HepG2 (cell line): Measurements from ENCODE around the gene VWCE. TPM values are rescaled to one million over a fixed set of nuclear protein-coding genes. Genes with fewer than 3 reads are reported as not detected.

Experiments
- ATAC-seq: fragments of 200-7000 bp; cut with Tn5 transposase; 3 replicates; pipeline ENCODE4 v1.9.1; 2020; ENCODE audit warnings: mild to moderate bottlenecking, moderate library complexity
- BruUV-seq: library from RNA; stranded (reverse); fragments of 400-500 nt; replicated peaks from 2 replicates; lab custom pipeline; 2021; lab: Mats Ljungman, UMichigan
- CTCF ChIA-PET: fragments of 300-600 bp; formaldehyde crosslinking; extraction: SDS; loops from one replicate; lab custom pipeline; 2021; ENCODE audit warnings: low total read pairs, inconsistent platforms, low intra/inter-chr PET ratio; lab: Yijun Ruan, JAX
- POLR2A ChIA-PET: fragments of 350-600 bp; sonication (Branson Sonifier 250); formaldehyde crosslinking; loops from one replicate; lab custom pipeline; 2020; ENCODE audit warnings: antibody characterized with exemption, inconsistent platforms; lab: Yijun Ruan, JAX
- DNase-seq: peaks from one replicate; pipeline ENCODE4 v3.0.0-alpha.2; 2015; ENCODE audit warnings: low spot score
- FAIRE-seq: peaks from 3 replicates; lab custom pipeline; 2011; peaks lifted over from hg19 to GRCh38; lab: Jason Lieb, UNC
- H2AFZ ChIP-seq: one replicate; pipeline ENCODE4 v1.6.1; 2011; ENCODE audit warnings: low read length, inconsistent platforms
- H3K27ac ChIP-seq: fragments of 300-600 bp; 3 replicates; pipeline ENCODE4 v1.8.0; 2011; ENCODE audit warnings: mixed run types, mild to moderate bottlenecking, mixed read lengths, low read length, inconsistent platforms; ENCODE audit not compliant: insufficient read depth; ENCODE audit errors: extremely low read length
- H3K27me3 ChIP-seq, 2 experiments: fragments of 200-600 bp in 1 of 2; 2 replicates in 1 of 2; 3 replicates in 1 of 2; pipeline versions ENCODE4 v1.6.0 to v1.8.0; 2011; ENCODE audit warnings: low read length in 2 of 2, mild to moderate bottlenecking in 2 of 2, moderate library complexity in 2 of 2, inconsistent platforms in 1 of 2; ENCODE audit not compliant: insufficient read depth in 2 of 2, control insufficient read depth in 1 of 2
- H3K36me3 ChIP-seq, 2 experiments: fragments of 200-600 bp in 1 of 2; replicated peaks in 1 of 2; 2 replicates in 1 of 2; 3 replicates in 1 of 2; pipeline versions ENCODE4 v1.5.1 to v1.8.0; 2011; ENCODE audit warnings: low read length in 2 of 2, inconsistent platforms in 1 of 2; ENCODE audit not compliant: insufficient read depth in 2 of 2, control insufficient read depth in 1 of 2
- H3K4me1 ChIP-seq: 2 replicates; pipeline ENCODE4 v1.5.1; 2012; ENCODE audit warnings: low read length, inconsistent platforms; ENCODE audit not compliant: insufficient read depth
- H3K4me2 ChIP-seq: 2 replicates; pipeline ENCODE4 v1.6.0; 2011; ENCODE audit warnings: low read depth, low read length, inconsistent platforms
- H3K4me3 ChIP-seq, 3 experiments: fragments of 200-600 bp in 1 of 3; sonication (generic), shearing (Covaris generic) in 1 of 3; replicated peaks in 1 of 3; 2 replicates each; pipeline ENCODE4 v1.5.1; 2011 to 2016; ENCODE audit warnings: low read length in 3 of 3, inconsistent platforms in 2 of 3, low read depth in 2 of 3, mild to moderate bottlenecking in 2 of 3, control low read depth in 1 of 3, mixed read lengths in 1 of 3; ENCODE audit not compliant: insufficient read depth in 1 of 3
- H3K79me2 ChIP-seq: one replicate; pipeline ENCODE4 v1.6.1; 2011; ENCODE audit warnings: low read length, inconsistent platforms; ENCODE audit not compliant: insufficient read depth
- H3K9ac ChIP-seq: 2 replicates; pipeline ENCODE4 v1.6.0; 2011; ENCODE audit warnings: mild to moderate bottlenecking, low read depth, low read length, inconsistent platforms; ENCODE audit not compliant: insufficient read depth
- H3K9me3 ChIP-seq: 2 replicates; pipeline ENCODE4 v1.5.1; 2012; ENCODE audit warnings: mild to moderate bottlenecking, low read length
- H4K20me1 ChIP-seq: 2 replicates; pipeline ENCODE4 v1.6.0; 2011; ENCODE audit warnings: inconsistent platforms, mild to moderate bottlenecking, low read length, moderate library complexity; ENCODE audit not compliant: insufficient read depth
- ETS1 ChIP-seq: sonication (generic); formaldehyde crosslinking; IDR thresholded peaks from 2 replicates; pipeline ENCODE4 v1.4.0; 2020; ENCODE audit warnings: missing genetic modification reagents
- KAT8 ChIP-seq: IDR thresholded peaks from 2 replicates; pipeline ENCODE4 v1.6.1; 2016; ENCODE audit warnings: missing genetic modification reagents, missing compliant biosample characterization
- MED1 ChIP-seq: sonication (generic); formaldehyde crosslinking; IDR thresholded peaks from 2 replicates; pipeline ENCODE4 v1.4.0; 2020; ENCODE audit warnings: missing genetic modification reagents
- MIER2 ChIP-seq: IDR thresholded peaks from 2 replicates; pipeline ENCODE4 v1.6.1; 2016; ENCODE audit warnings: missing biosample characterization, missing genetic modification reagents
- MTA1 ChIP-seq: sonication (generic); formaldehyde crosslinking; IDR thresholded peaks from 2 replicates; pipeline ENCODE4 v1.4.0; 2020; ENCODE audit warnings: missing genetic modification reagents, mild to moderate bottlenecking, borderline replicate concordance
- NR2F2 ChIP-seq: IDR thresholded peaks from 2 replicates; pipeline ENCODE4 v1.6.1; 2012; ENCODE audit warnings: low read depth, inconsistent platforms, borderline replicate concordance
- PITX1 ChIP-seq: sonication (generic); formaldehyde crosslinking; IDR thresholded peaks from 2 replicates; pipeline ENCODE4 v1.5.1; 2020; ENCODE audit warnings: mild to moderate bottlenecking, missing genetic modification reagents
- RBFOX2 ChIP-seq: fragments of 200-400 bp; formaldehyde crosslinking; IDR thresholded peaks from 2 replicates; pipeline ENCODE4 v1.6.1; 2017; ENCODE audit warnings: low read depth, mild to moderate bottlenecking, low read length
- RCOR2 ChIP-seq: IDR thresholded peaks from 2 replicates; pipeline ENCODE4 v1.6.1; 2016; ENCODE audit warnings: missing biosample characterization, missing genetic modification reagents
- RFX3 ChIP-seq: IDR thresholded peaks from 2 replicates; pipeline ENCODE4 v1.6.1; 2016; ENCODE audit warnings: missing biosample characterization, missing genetic modification reagents
- ZBTB33 ChIP-seq: sonication (generic); formaldehyde crosslinking; IDR thresholded peaks from 2 replicates; pipeline ENCODE4 v1.4.0; 2020; ENCODE audit warnings: missing genetic modification reagents
- ZBTB38 ChIP-seq: sonication (generic); formaldehyde crosslinking; IDR thresholded peaks from 2 replicates; pipeline ENCODE4 v1.5.1; 2020; ENCODE audit warnings: mild to moderate bottlenecking, missing genetic modification reagents
- ZNF143 ChIP-seq: sonication (generic); formaldehyde crosslinking; IDR thresholded peaks from 2 replicates; pipeline ENCODE4 v1.4.0; 2020; ENCODE audit warnings: missing genetic modification reagents
- ZNF446 ChIP-seq: sonication (generic); formaldehyde crosslinking; IDR thresholded peaks from 2 replicates; pipeline ENCODE4 v1.5.0; 2020; ENCODE audit warnings: mild to moderate bottlenecking, missing genetic modification reagents
- ZNF496 ChIP-seq: sonication (generic); formaldehyde crosslinking; IDR thresholded peaks from 2 replicates; pipeline ENCODE4 v1.8.1; 2023; ENCODE audit warnings: mild to moderate bottlenecking, moderate library complexity, missing genetic modification reagents; ENCODE audit not compliant: insufficient replicate concordance
- ZNF691 ChIP-seq: sonication (generic); formaldehyde crosslinking; IDR thresholded peaks from 2 replicates; pipeline ENCODE4 v1.4.0; 2020; ENCODE audit warnings: missing genetic modification reagents, low read depth, mild to moderate bottlenecking, borderline replicate concordance
- ZNF740 ChIP-seq: sonication (generic); formaldehyde crosslinking; IDR thresholded peaks from 2 replicates; pipeline ENCODE4 v1.4.0; 2020; ENCODE audit warnings: missing genetic modification reagents
- WGBS: methylation state at CpG from one replicate; pipeline ENCODE4 v1.1.6; 2017; ENCODE audit warnings: low lambda C conversion rate; 5-methylcytosine and 5-hydroxymethylcytosine counted together
- in situ Hi-C: cut with HindIII; loops from 2 replicates; pipeline ENCODE4 v1.10.0; 2017; ENCODE audit warnings: low pct_unique_long_range_greater_than_20kb; ENCODE audit not compliant: extremely low pct_ligation_motif_present
- intact Hi-C: fragments of 100-400 bp; cut with micrococcal nuclease; formaldehyde crosslinking; loops from one replicate; pipeline ENCODE4 v1.10.0; 2022; ENCODE audit not compliant: unreplicated experiment
- polyA plus RNA-seq, 8 experiments: library from polyadenylated mRNA; depleted of rRNA in 3 of 8; stranded (reverse) in 7 of 8; unstranded in 1 of 8; fragments of >200 nt; fragmentation: Illumina TruSeq in 4 of 8; extraction: Trizol in 4 of 8; gene quantifications; 2 replicates each; pipeline versions ENCODE4 v1.2.1 to v1.2.3, GENCODE V29; 2011 to 2016; ENCODE audit warnings: low read depth in 4 of 8, missing spikeins in 1 of 8, mixed read lengths in 1 of 8; ENCODE audit not compliant: insufficient read depth in 1 of 8
- total RNA-seq, 5 experiments: library from RNA; depleted of rRNA; stranded (reverse); fragments of >200 nt; fragmentation: Illumina TruSeq; extraction: Trizol; gene quantifications; 2 replicates each; pipeline ENCODE4 v1.2.3, GENCODE V29; 2016; ENCODE audit warnings: low read depth in 1 of 5
- TF ChIP-seq, protein P1 (sequence below): sonication (generic); formaldehyde crosslinking; conservative IDR thresholded peaks from 2 replicates; pipeline ENCODE4 v1.8.0; 2022; ENCODE audit warnings: low read depth, missing genetic modification reagents

The VWCE gene
- total and polyA plus RNA-seq, 2 of the 13 experiments (the other 11 are each of a cell fraction or from before 2014, with no cell fraction given), result 27.6 to 58.3 TPM

DNA sequence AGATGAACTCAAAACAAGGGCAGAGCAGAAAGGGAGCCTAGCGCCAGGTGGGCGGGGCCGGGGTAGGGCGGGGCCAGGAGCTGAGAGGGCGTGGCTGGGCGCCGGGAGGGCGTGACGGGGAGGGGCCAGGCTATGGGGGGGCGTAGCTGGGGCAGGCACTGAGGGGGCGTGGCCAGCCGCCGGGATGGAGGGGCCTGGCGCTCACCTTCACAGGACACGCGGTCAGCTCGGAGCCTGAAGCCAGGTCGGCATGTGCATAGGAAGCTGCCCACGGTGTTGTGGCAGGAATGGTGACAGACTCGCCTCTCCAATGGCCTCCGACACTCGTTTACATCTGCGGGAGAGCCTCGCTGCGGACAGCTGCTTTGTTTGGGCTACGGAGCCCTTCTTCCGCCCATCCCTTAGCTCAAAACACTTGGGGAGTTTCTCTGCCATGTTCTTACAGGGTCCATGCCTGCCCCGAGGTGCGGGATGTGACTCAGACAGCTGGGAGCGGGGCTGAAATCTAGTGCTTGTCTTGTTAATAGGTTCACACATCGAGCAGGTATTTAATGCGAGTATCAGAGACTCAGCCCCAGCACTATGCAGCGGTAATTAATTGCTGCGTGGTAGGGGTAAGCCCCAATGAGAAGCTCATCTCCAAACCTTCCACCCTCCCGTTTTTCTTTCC, 13.4 kb downstream of the VWCE start:
- H3K9me3 ChIP-seq, result no peaks in the 10 kb centered on the region
- H3K4me3 ChIP-seq, result no peak overlapping the region
- POLR2A ChIA-PET, result interaction anchor here (0.9 to 1.4 kb wide), 4 partner anchors 12 to 111 kb away, joined by 3 to 4 read pairs (median 3); partner anchors contain the start of genes TMEM216 and VWCE
- H4K20me1 ChIP-seq, result 0 out of 2 replicates have a peak, but pooled peaks cover 5% of the 10 kb centered on the region
- in situ Hi-C loops, result no loop called here
- WGBS, result 93% methylated on average over 31 of the region's 35 CpGs
- BruUV-seq, result no TSS peak
- peak; percentile 45 for ATAC-seq
- CTCF ChIA-PET, result no interaction called here
- no peak for FAIRE-seq
- no peak for DNase-seq
- H3K27me3 ChIP-seq, result no peaks in the 10 kb centered on the region
- H3K27ac ChIP-seq, result no peak overlapping the region
- no peak overlapping the region for H3K4me2 ChIP-seq
- no peaks in the 10 kb centered on the region for H3K79me2 ChIP-seq
- no peak overlapping the region for H3K9ac ChIP-seq
- H3K36me3 ChIP-seq, result peaks cover 55 to 88% of the 10 kb centered on the region in 2 experiments
- no peaks in the 10 kb centered on the region for H3K4me1 ChIP-seq
- intact Hi-C loops, result no loop called here
- H2AFZ ChIP-seq, result no peak overlapping the region
- TF ChIP-seq ETS1 (CRISPR knock-in tag) (no peak), ZNF691 (CRISPR knock-in tag) (no peak), KAT8 (CRISPR knock-in tag) (no peak), MTA1 (no peak), ZNF496 (CRISPR knock-in tag) (no peak), ZBTB33 (CRISPR knock-in tag) (peak; percentile 94), NR2F2 (no peak), ZBTB38 (CRISPR knock-in tag) (0 out of 2 replicates have a peak, but pooled peaks have one; percentile 44), RCOR2 (CRISPR knock-in tag) (no peak), PITX1 (no peak), RBFOX2 (0 out of 2 replicates have a peak, but pooled peaks have one; percentile 47), RFX3 (no peak), ZNF446 (CRISPR knock-in tag) (no peak), MED1 (no peak), MIER2 (CRISPR knock-in tag) (no peak), ZNF143 (CRISPR knock-in tag) (no peak), ZNF740 (0 out of 2 replicates have a peak, but pooled peaks have one; percentile 31)
- TF ChIP-seq, protein P1, sequence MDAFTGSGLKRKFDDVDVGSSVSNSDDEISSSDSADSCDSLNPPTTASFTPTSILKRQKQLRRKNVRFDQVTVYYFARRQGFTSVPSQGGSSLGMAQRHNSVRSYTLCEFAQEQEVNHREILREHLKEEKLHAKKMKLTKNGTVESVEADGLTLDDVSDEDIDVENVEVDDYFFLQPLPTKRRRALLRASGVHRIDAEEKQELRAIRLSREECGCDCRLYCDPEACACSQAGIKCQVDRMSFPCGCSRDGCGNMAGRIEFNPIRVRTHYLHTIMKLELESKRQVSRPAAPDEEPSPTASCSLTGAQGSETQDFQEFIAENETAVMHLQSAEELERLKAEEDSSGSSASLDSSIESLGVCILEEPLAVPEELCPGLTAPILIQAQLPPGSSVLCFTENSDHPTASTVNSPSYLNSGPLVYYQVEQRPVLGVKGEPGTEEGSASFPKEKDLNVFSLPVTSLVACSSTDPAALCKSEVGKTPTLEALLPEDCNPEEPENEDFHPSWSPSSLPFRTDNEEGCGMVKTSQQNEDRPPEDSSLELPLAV, result no peak
